Neural progenitor cell (in vitro differentiated cells): ENCODE measurements around the gene FRRS1L.

Experiments
- EZH2phosphoT487 ChIP-seq: fragments of 200-600 bp; sonication (generic); IDR thresholded peaks from 2 replicates; pipeline ENCODE4 v1.6.1; 2017; ENCODE audit warnings: antibody characterized with exemption
- TF ChIP-seq, protein P1 (sequence below): fragments of 200-600 bp; sonication (generic); IDR thresholded peaks from 2 replicates; pipeline ENCODE4 v1.5.1; 2017; ENCODE audit warnings: antibody characterized with exemption, mild to moderate bottlenecking

DNA sequence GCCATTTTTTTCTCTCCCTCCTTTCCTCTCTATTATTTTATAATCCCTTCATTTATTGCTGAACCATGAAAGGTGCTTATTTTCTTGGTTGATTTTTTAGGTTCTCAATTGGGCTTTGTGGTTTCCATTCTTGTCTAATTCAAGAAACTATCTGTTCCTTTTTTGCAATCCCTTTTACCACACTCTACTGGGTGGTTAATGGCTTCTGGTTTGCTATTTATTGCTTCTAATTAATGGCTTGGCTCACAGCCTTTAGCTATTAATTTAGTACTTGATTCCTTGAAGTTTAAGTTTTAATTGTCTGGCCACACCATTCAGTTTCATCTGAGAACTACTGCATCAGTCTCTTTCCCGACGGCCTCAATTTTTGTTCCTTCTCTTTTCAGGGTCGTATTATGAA is 5.6 kb downstream of the FRRS1L start:
- TF ChIP-seq, protein P1, sequence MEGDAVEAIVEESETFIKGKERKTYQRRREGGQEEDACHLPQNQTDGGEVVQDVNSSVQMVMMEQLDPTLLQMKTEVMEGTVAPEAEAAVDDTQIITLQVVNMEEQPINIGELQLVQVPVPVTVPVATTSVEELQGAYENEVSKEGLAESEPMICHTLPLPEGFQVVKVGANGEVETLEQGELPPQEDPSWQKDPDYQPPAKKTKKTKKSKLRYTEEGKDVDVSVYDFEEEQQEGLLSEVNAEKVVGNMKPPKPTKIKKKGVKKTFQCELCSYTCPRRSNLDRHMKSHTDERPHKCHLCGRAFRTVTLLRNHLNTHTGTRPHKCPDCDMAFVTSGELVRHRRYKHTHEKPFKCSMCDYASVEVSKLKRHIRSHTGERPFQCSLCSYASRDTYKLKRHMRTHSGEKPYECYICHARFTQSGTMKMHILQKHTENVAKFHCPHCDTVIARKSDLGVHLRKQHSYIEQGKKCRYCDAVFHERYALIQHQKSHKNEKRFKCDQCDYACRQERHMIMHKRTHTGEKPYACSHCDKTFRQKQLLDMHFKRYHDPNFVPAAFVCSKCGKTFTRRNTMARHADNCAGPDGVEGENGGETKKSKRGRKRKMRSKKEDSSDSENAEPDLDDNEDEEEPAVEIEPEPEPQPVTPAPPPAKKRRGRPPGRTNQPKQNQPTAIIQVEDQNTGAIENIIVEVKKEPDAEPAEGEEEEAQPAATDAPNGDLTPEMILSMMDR: no peak
- TF ChIP-seq EZH2phosphoT487: no peak
